CD4-positive, alpha-beta memory T cell (primary cell): Measurements from ENCODE around the gene CARD11. TPM values are rescaled to one million over a fixed set of nuclear protein-coding genes. Genes with fewer than 3 reads are reported as not detected.

Source experiments
- polyA plus RNA-seq, 2 donors: library from polyadenylated mRNA; unstranded; fragments of 300-500 nt; fragmentation: Illumina TruSeq; gene quantifications; one replicate each; pipeline ENCODE4 v1.2.3, GENCODE V29; 2021
- total RNA-seq, 2 experiments: library from RNA; stranded (reverse); gene quantifications; one replicate each; pipeline ENCODE4 v1.2.3, GENCODE V29; 2021

Gene CARD11
- total and polyA plus RNA-seq, 4 experiments from 2014 or later = 4.9 to 136 (median 85.3) TPM

Other genes with a start within 250 kb of the CARD11 start
- 10 to 100 TPM; 14.9 to 16.6 TPM for gene GNA12, start 199.6 kb downstream of the CARD11 start, total RNA-seq
- 10 to 100 TPM in 1 of 2 donors, 1 to 10 TPM in 1; 4.4 to 10.2 TPM for gene GNA12, start 199.6 kb downstream of the CARD11 start, polyA plus RNA-seq